ENCODE data around the gene ARNT2.
A peak's percentile ranks its signal among the peaks of the same experiment; 100 is the strongest.

The ARNT2 gene

DNA sequence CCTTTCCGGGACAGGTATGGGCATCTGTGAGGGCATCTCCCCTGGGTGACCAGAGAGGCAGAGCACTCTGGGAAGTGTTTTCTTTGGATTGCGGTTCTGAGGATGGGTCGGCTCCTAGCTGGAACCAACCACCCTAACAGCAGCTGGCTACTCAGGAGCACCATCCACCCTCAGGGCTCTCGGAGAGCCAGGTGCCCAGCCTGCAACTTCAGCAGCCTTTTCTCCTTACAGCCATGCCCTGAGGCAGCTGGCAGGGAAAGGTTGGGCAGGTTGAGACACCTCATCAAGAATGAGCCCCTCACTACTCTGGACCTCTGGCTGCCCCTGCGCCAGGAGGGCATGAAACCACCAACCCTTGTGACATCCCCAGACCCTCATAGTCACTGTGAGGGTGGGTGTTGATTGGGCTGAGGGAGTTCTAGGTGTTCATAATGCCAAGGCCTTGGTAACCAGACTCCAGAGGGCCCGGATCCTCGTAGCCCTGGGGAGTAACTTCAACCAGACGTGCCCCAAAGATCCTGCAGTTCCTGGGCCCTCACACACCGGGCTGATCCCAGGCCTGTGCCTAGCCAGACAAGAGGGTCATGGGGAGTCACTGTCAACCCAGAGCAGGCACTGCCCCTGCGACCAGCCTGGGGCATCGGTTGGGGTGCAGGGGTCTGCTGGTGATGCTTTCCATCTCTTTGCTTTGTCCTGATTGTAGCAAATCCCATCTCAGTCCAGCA, 176.5 kb downstream of the ARNT2 start:
- no peak for DNase-seq

DNA sequence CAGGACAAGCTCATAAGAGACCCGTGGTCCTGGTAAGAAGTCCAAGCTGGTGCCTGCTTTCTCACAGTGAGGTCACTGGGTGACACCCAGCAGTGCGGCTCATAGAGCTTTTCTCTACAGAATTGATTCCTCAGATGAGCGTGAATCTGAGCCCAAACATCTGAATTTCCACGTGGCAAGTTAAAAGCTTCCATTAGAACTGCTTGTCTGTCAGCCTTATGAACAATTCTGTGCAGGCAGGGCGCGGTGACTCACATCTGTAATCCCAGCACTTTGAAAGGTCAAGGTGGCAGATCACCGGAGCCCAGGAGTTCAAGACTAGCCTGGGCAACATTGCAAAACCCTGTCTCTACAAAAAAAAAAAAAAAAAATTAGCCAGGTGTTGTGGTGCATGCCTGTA, 177.8 kb downstream of the ARNT2 start:
- no peak for DNase-seq

DNA sequence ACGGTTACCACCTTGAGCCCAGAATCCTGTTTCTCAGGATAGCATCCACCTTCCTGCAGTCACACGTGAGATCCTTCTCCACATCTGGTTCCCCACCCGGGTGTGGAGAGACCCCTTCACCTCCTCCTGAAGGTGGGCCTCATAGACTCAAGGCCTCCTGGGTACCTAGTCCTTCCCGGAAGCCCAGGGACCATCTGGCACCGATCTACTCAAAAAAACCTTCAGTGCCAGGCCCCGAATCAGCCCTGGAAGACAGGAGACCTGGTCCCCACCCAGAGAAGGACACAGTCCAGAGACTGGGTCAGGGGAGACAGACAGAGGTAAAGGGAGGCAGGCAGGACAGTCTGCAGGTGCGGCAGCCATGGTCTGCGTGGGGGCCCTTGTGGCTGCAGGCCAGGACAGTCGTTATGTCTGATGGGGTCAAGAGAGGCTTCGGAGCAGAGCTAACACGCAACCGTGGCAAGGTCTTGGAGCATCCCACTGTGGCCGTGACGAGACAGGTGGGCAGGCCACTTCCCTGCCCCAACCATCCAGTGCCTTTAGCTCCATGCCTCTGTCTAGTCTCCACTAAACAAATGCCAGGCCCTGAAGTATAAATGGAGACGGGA, 178.7 kb downstream of the ARNT2 start:
- no peak for DNase-seq

DNA sequence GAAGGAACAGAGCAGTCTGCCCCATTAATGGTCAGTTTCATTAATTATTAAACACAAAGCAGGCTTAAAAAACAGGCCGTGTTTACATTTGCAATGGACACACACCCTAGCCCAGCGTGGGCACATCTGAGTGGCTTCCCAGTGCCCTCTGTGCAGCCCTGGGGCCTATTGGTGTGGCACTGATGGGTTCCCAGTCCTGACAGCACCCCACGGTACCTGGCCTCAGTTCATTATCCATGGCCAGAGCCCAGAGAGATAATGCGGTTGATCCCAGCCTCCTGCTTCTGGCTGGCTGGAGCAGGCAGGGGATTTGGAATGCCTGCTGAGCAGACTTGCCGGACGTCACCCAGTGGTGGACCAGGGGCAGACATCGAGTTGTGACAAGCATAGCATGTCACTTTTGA, 180.4 kb downstream of the ARNT2 start:
- DNase-seq: no peak

DNA sequence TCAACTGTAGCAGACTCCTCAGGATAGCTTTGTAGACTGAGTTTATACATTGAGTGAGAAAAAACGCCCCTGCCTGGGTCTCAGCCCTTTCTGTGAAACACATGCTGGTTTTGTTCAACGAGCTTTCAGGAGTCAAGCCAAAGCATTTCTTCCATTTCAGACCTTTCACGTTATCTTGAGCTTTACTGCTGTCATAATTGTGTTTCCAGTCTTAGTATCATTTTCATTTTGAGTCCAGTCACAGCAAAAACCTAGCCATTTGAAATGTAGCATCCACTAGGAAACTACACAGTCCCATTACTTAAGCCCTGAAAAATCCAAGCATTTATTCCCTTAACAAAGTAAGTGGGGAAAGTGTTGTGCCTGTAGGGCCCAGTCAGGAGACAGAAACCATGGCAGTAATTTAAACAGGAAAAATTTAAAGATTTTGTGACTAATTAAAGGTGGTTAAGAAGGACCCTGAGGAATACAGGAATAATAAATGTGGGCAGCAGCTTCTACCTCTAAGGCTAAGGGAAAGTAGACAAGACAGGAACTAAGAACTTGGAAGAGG, 180.9 kb downstream of the ARNT2 start:
- no peak for DNase-seq

DNA sequence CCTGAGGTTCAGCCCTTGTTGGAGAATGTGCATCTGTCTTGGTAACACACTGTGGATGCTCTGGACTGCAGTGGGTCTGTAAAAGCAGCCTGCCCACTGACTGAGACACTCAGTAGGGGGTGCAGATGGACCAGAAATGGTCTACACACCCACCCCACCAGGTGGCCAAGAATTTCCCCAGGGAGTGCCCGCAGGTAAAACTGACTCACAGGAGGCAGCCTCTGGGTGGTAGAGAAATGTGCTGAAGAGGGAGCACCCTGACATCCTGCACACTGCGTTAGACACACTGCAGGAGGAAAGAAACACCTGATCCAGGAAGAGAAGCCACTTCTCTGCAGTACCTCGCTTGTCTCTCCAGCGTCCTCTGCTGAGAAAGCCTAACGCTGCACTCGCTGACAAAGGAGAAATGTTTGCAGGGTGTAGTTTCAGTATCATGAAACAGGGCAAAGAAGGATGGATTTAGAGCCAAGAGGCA, 181.4 kb downstream of the ARNT2 start:
- peak; percentile 42 for DNase-seq

DNA sequence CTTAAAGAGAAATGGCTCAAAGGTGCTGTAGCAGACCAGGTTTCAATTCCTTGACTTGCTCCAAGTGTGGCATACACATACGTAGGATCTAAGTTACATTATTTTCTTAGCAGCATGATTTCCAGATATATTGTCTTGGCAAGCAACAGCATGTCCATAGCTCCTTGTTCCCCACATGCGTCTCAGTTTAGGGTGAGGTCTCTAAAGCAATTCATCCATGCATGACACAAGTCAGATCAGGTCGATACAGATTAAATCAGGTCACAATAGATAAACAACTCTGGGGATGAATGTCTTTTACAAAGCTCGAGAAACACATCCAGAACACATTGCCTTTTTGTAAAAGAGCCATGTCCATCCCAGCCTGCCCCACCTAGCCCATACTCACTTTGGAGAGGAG, 182.0 kb downstream of the ARNT2 start:
- no peak for DNase-seq

DNA sequence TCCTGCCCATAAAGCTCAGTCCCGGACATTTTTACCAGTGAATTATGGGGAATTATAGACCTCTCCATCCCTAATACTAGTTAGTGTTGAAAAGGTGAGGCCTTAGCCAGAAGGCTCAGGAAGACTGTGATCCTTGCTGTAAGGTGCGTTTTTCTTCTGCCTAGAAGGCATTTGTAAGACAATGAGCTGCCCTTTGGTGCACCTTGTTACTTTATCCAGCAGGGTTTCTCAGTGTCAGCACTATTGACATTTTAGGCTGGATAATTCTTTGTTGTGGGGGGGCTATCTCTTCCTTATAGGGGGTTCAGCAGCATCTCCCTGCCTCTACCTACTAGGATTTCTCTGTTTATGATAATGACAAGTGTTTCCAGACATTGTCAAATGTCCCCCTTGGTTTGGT, 182.8 kb downstream of the ARNT2 start:
- DNase-seq: no peak

DNA sequence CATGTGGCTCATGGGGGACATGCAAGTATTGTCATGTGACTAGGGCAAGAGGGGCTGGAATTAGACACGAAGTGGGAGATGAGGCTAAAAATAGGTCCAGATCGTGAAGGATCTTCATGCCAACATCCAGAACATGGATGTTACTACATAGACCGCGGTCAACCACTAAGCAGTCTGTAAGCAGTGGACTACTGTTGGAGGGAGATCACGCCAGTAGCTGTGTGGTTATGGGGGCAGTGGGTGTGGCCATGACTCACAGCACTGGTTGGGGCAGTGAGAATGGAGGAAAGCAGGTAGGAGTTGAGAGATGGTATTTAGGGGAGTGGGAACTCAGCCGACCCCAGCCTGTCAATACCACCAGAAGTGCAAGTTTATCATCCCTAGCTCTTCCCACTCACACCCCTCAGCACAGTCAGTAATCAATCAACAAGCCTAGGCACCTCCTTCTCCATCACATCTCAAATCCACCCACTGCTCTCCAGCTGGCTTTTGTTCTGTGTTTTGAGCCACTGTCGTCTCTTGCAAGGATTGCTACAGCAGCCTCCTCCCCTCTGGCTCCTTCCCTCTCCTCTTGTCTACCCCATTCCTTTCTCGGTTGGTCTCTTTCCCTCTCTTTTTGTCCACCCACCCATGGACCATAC, 183.8 kb downstream of the ARNT2 start:
- no peak for DNase-seq

DNA sequence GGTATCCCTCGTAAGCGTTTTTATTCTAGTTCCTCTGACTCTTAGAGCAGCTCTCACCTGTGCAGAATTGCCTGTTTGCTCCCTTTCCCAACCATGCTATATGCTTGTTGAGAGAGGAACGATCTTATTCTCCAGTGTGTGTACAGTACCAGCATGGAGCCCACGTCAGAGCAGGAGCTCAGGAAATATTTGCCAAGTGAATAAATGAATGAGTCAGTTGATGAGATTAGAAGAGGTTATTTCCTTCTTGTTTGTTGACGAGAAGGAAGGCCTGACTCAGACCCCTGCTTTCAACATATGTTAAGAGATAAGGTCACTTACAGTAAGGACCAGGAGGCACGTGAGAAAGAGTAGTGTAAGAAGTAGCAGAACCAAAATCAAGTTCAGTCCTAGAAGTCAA, 184.6 kb downstream of the ARNT2 start:
- no peak for DNase-seq

DNA sequence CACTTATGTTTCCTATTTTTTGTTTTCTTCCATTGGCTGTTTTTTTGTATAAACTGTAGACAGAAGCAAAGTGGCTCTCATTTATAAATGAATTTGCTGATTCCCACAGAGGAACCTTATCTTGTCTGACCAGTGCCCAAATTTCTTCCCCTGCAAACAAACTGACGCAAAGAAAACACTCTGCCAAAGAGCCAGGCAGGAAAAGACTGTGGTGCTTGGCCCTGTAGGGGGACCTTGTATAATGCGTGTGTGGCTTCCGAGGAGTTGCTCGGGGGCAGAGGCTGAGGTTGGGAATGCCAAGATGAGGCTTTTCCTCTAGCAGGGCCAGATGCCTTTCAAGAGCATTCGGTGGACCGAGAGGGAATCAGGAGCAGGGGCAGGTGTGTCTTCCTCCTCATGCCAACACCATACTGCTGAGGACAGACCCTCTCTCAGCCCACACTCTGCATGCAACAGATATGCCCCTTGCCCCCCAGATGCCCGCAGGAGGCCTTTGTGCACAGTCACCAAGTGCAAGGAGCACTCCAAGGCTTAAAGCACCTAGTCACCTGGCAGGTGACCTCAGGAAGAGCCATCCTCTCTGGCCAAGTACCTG, 186.7 kb downstream of the ARNT2 start:
- DNase-seq: no peak

DNA sequence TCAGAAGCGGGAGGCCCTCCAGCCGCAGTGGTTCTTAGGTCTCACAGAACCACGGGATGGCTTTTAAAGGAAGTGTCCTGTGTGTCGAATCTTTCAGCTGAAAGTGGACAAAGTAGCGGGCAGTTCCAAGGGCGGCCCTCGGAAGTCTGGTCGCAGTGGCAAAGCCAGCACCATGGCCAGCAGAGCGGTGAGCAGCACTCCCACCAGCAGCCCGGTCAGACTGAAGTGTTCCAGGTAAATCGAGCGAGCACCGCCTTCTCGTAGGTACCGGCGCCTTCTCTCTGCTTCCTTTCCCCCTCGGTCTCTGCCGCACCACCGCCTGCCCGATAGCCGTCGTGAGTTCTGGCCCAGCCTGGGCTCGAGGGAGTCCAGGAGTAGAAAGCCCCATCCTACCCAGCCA, 187.3 kb downstream of the ARNT2 start:
- no peak for DNase-seq

DNA sequence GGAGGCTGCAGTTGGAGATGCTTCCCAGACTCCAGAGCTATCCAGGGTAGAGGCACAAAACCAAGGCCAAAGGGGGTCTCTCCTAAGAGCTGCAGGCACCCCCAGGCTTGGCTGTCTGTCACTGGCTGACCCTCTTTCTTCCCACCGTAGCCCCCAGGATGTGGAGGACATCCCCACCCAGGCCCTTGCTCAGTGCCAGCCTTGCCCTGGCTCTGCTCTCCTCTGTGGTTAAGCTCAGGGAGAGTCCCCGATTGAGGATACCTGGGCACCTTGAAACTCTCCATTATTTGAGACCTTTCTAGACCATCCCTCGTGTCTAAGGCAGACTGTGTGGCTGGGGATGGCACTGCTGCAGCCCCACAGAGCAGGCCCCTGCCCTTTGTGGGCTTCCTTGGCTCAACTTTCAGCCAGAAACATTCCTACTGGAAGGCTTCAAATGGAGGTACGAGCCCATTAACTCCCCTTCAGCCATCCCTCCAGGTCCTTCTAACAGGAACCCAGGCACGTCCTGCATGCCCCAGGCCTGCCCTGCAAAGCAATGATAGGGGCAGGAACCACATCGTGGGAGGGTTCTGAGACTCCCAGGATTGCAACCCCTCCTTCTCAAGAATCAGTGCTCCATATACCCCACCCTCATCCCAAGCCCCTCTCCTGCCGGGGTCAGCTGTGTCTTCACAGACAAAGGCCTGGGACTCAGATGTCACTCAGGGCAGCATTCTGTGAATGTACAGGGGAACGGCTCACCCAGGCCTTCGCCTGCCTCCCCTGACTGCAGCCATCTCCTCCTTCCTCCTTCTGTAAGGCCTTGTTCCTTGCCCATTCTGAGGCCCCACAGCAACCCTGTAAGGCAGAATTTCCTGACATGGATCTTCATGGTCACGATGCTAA, 188.0 kb downstream of the ARNT2 start:
- no peak for DNase-seq

DNA sequence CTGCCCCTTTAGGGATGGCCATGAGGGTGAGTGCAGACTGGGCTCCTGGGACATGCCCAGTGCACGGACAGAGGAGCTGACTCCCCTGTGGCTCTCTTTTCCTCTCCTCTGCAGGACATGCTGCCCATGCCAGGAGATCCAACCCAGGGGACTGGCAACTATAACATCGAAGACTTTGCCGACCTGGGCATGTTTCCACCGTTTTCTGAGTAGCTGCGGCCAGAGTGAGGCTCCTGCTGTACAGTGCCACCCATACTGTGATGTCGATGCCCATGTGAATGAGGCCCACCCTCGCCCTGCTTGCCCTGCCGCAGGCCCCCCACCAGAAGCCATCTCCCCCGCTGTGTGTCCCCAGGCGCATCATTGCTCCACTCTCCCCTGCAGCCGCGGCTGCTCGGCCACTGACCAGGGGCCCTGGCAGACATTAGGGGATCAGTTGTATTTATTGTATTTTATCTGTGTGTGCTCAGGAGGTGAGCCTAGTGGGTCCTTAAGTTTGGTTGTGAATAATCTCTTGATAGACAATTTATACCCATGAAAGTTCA, 189.4 kb downstream of the ARNT2 start:
- no peak for DNase-seq

DNA sequence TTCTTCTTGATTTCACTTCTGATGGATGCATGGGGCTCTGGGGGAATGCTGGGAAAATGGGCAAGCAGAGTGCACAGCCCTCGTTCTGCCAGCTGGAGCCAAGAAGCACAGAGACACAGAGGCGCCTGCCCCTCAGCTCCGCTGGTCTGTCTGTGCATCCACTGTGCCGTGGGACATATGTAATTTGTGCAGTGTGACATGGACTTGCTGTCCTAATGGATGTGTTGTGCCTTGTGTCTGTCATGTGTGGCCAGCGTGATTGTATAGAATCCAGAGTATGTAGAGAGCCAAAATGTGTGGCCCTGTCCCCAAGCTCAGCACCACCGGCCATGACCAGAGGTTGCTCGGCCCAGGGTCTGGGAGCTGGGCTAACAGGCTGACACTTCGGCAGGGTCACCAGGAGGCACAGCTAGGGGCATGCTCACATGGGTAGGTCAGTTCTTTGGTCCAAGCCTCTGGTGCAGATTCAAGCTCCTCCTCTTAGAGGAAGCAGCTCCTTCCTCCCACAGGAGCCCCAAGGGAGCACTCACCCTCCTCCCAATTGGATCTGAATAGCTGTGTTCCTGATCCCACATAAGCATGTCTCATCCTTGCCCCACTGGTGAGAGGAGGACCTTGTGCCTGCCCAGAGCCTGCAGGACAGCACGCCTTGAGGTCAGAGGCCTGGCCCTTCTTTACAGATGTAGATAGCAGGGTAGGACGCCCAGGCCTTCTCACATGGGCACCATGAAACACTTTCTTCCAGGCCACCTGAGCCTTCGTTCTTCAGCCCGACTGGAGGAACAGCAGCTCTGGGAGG, 190.1 kb downstream of the ARNT2 start:
- DNase-seq: no peak

DNA sequence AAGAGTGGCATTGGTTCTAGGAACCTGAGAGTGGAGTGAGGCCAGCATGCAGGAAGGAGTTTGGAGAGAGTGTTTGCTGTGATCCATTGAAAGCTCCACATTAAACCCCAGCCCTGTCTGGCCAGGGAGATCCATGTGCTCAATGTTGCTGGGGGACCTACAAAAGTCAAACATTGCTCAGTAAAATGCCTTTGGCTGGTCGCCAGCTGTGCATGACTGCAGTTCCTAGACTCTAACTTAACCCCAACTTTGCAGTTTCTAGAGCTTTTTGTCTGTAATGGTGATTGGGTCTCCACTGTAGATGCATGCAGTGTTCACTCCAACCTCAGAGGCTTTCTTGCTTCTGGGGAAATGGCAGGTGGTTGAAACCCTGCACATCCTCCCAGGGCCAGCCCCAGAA, 191.2 kb downstream of the ARNT2 start:
- DNase-seq: no peak

DNA sequence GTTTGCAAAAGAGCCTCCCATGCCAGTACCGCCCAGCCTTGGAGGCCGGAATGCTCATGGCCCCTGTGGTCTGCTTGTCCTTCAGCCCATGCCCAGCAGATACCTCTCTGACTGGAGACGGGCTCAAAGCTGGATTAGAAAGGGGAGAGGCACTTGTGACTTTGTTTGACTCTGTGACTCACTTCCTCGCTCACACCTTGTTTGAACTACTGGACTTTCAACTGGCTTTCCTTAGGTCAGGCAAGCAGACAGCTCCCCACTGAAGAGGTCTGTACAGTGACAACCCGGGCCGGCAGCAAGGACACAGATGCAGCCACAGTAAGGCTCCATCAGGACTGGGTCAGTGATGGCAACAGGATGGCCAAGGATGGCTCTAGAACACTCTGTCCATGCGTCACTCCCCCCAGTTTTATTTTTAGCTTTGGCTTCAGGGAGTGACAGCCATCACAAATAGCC, 192.4 kb downstream of the ARNT2 start:
- DNase-seq: no peak

DNA sequence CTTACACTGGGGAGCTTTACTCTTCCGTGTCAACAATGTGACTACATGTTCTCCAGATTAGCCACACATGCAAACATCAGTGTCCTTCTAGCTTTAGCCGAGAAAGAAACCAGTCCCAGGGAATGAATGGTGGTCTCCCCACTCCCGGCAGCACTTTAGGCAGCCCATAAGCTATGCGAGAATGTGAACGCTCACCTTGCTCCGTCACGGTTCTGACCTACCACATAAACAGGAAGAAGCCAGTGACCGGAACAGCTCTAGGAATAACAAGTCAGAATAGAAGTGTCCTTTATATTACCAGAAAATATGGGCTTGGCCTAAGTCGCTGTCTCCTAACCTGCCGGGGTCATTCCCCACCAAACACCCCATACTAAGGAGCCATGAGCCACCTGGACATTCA, 192.9 kb downstream of the ARNT2 start:
- no peak for DNase-seq

DNA sequence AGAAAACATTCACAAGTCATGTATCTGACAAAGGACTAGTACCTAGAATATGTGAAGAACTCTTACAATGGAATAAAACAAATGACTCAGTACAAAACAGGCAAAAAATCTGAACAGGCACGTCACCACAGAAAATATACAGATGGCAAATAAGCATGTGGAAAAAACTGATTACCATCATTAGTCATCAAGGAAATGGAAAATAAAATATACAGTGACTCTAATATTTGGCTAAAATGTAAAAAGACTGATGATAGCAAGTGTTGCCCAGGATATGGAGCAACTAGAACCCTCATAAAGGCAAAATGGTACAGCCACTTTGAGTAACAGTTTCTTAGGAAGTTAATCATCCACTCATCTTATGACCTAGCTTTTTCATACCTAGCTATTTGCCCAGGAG, 195.2 kb downstream of the ARNT2 start:
- DNase-seq: no peak

DNA sequence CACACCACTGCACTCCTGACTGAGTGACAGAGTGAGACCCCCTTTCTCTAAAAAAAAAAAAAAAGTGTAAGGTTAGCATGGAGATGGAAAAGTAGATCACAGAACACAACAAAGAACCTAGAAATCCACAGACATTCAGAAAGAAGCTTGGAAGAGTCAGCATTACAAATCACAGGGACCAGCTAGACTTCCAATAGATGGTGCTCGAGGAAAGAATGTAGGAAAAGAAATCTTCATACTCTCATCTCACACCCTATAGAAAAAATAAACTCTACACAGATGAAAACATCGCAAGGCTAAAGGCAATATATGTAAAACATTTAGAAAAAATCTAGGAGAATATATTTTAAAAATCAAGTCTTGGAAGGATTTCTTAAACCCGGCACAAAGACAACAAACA, 196.4 kb downstream of the ARNT2 start:
- DNase-seq: no peak

DNA sequence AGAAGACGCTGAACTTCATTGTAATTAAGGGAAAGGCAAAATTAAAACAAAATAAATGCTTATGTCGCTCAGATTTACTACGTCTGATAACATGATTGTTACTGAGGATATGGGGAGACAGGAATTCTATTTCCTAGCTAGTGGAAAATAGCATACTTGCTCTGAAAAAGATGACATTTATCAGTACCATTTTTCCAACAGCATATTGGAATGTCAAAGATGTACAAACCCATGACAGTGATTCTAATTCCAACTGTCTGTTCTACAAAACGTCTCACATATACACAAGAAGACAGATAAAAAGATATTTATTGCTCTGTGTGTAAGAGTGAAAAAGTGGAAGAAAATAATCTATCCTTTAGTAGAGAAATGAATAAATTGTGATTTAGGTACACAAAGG, 197.1 kb downstream of the ARNT2 start:
- no peak for DNase-seq

Data from NCI-H1436 (cell line).